Activated B cell treated with CpG ODN at 0.5 μM for 24 hours (primary cell): ENCODE results near the gene IL1RAP. TPM values are rescaled to one million over a fixed set of nuclear protein-coding genes. Genes with fewer than 3 reads are reported as not detected.

ENCODE experiments used
- ATAC-seq: fragments of 200-7000 bp; cut with Tn5 transposase; one replicate; pipeline ENCODE4 v1.10.0; 2021; ENCODE audit warnings: low read depth, mild to moderate bottlenecking, moderate library complexity
- CTCF ChIA-PET: fragments of 350-600 bp; sonication (Branson Sonifier 250); formaldehyde crosslinking; loops from one replicate; lab custom pipeline; 2021; ENCODE audit warnings: antibody characterized with exemption; lab: Charles Lee
- POLR2A ChIA-PET: fragments of 350-600 bp; sonication (Branson Sonifier 250); formaldehyde crosslinking; loops from one replicate; lab custom pipeline; 2021; ENCODE audit warnings: antibody characterized with exemption; lab: Charles Lee
- DNase-seq: peaks from one replicate; pipeline ENCODE4 v3.0.0; 2022
- H3K27ac Mint-ChIP-seq: one replicate; pipeline ENCODE4 v1.8.0; 2020; ENCODE audit warnings: mixed read lengths
- H3K27me3 Mint-ChIP-seq: one replicate; pipeline ENCODE4 v1.8.0; 2021; ENCODE audit warnings: mixed read lengths
- H3K36me3 Mint-ChIP-seq: one replicate; pipeline ENCODE4 v1.8.0; 2021; ENCODE audit warnings: low read depth, mixed read lengths
- H3K4me1 Mint-ChIP-seq: one replicate; pipeline ENCODE4 v1.8.0; 2021; ENCODE audit warnings: mixed read lengths
- H3K4me3 Mint-ChIP-seq: one replicate; pipeline ENCODE4 v1.8.0; 2020; ENCODE audit warnings: mild to moderate bottlenecking, mixed read lengths
- H3K9me3 Mint-ChIP-seq: one replicate; pipeline ENCODE4 v1.8.0; 2020; ENCODE audit warnings: mixed read lengths
- CTCF ChIP-seq: fragments of 200-600 bp; IDR thresholded peaks from one replicate; pipeline ENCODE4 v1.8.0; 2022; ENCODE audit warnings: antibody characterized with exemption, mild to moderate bottlenecking
- intact Hi-C: fragments of 100-400 bp; cut with micrococcal nuclease; formaldehyde crosslinking; loops from one replicate; pipeline ENCODE4 v1.15.1; 2024
- total RNA-seq: library from RNA; stranded (reverse); gene quantifications from 2 replicates; pipeline ENCODE4 v1.2.3, GENCODE V29; 2022

The IL1RAP gene
- total RNA-seq, 1 donor from 2014 or later = 6.3 TPM

DNA sequence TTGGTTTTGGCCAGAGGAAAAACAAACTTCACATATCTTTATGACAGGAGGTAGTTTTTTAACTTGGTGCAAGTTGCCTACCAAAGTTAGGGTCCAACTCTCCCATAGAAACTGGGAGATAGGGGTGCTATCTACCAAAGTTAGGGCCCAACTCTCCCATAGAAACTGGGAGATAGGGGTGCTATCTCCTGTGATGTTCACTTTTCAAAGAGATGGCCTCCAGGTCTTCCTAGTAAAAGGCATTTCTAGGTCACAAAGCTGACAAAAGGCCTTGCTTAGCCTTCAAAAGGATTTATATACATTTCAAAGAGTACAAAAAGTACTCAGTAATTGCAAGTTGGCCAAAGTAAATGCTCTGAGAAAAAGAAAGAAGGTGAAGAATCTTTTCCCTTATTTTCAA is 27.1 kb downstream of the IL1RAP start:
- Mint-ChIP-seq H3K9me3 (no peaks in the 10 kb centered on the region), H3K4me1 (no peaks in the 10 kb centered on the region), H3K27ac (no peak overlapping the region), H3K4me3 (no peak overlapping the region), H3K27me3 (no peaks in the 10 kb centered on the region), H3K36me3 (no peaks in the 10 kb centered on the region)
- DNase-seq (no peak), ATAC-seq (no peak)
- intact Hi-C loops = no loop called here
- POLR2A ChIA-PET = no interaction called here
- no peak for TF ChIP-seq CTCF
- CTCF ChIA-PET = no interaction called here

DNA sequence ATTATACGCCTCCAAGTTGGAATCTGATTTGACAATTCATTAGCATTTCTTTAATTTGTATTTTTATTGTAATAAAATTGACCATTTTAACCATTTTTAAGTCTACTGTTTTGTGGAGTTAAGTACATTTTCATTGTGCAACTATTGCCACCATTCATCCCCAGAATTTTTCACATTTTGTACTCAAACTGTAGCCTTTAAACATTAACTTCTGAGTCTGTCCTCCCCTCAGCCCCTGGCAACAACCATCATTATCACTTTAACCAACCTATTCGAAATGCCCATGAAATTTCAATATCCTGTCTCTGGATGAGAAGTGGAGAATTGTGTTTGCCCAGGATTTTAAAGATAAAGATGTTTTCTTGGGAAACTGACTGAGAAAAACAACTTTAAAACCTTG is 27.7 kb downstream of the IL1RAP start:
- Mint-ChIP-seq H3K27me3 (no peaks in the 10 kb centered on the region), H3K9me3 (no peaks in the 10 kb centered on the region), H3K4me3 (no peak overlapping the region), H3K36me3 (no peaks in the 10 kb centered on the region), H3K4me1 (no peaks in the 10 kb centered on the region), H3K27ac (no peak overlapping the region)
- no peak for TF ChIP-seq CTCF
- ChIA-PET POLR2A (no interaction called here), CTCF (no interaction called here)
- DNase-seq (no peak), ATAC-seq (no peak)
- intact Hi-C loops = no loop called here

DNA sequence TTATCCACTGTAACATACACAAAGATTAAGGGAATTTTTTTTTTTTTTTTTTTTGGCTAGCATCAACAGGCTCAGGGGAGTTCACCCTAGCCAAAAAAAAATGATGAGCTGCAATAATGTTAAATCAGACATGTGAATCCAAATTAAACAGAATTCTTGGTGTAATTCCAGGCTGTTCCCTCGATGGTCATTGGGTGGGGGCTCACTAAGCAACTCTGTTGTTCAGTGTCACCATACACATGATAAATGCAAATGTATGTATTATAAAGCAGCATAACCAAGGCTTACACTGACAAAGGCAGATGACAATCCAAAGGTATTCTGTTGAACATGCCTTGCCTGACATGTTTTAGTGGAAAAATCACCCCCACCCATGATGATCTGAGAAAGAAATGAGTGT is 29.0 kb downstream of the IL1RAP start:
- TF ChIP-seq CTCF = no peak
- ChIA-PET POLR2A (no interaction called here), CTCF (no interaction called here)

DNA sequence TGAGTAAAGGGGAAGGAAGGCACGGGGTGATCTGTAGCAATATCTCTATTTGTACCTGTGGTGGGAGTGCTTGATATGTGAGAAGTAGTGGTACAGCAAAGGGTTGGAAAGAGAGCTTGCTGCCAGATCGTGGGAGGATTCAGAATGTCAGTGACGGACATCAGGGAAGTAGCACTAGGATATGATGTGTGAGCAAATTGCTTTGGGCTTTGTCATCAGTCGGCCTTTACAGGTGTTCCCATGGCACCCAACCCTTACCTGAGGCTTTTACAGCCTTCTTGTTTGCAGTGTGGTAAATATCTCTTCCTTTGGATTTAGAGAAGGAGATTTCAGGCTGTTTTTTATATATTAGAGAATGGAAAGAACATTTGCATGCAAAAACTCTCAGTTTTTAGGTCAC is 29.8 kb downstream of the IL1RAP start:
- H3K27ac Mint-ChIP-seq = no peak overlapping the region
- no peak for TF ChIP-seq CTCF
- no peaks in the 10 kb centered on the region for H3K4me1 Mint-ChIP-seq
- no peaks in the 10 kb centered on the region for H3K9me3 Mint-ChIP-seq
- POLR2A ChIA-PET = no interaction called here
- ATAC-seq (no peak), DNase-seq (no peak)
- H3K36me3 Mint-ChIP-seq = no peaks in the 10 kb centered on the region
- no peak overlapping the region for H3K4me3 Mint-ChIP-seq
- CTCF ChIA-PET = no interaction called here
- H3K27me3 Mint-ChIP-seq = no peaks in the 10 kb centered on the region
- intact Hi-C loops = no loop called here

More for the DNA sequence above, 29.0 kb downstream of the IL1RAP start:
- no peak for DNase-seq
- ATAC-seq = no peak
- Mint-ChIP-seq H3K36me3 (no peaks in the 10 kb centered on the region), H3K27ac (no peak overlapping the region), H3K4me1 (no peaks in the 10 kb centered on the region), H3K27me3 (no peaks in the 10 kb centered on the region), H3K4me3 (no peak overlapping the region), H3K9me3 (no peaks in the 10 kb centered on the region)
- intact Hi-C loops = no loop called here

DNA sequence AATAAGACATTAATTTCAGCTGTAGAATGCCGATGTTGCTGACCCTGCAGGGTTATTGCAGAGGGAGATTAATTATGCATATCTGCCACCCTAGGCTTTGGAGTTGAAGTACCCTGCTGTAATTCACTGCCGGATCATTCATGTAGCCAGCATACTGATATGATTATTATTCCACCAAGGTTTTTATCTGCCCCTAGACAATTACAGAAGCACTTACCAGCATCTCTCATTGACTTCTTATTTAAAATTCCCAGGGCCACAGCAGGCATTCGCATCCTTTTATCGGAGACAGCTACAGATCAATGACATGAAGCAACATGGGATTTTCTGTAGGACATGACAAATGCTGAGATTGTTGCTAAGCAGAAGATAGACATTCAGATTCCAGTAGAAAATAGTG is 31.3 kb downstream of the IL1RAP start:
- intact Hi-C loops = no loop called here
- ChIA-PET POLR2A (no interaction called here), CTCF (no interaction called here)

More for the DNA sequence above, 31.3 kb downstream of the IL1RAP start:
- Mint-ChIP-seq H3K4me1 (no peaks in the 10 kb centered on the region), H3K27ac (no peak overlapping the region), H3K27me3 (no peaks in the 10 kb centered on the region), H3K4me3 (no peak overlapping the region), H3K36me3 (no peaks in the 10 kb centered on the region), H3K9me3 (no peaks in the 10 kb centered on the region)
- no peak for TF ChIP-seq CTCF
- DNase-seq (no peak), ATAC-seq (no peak)
